A549 (cell line): Measurements from ENCODE around the gene RPL41. TPM values are rescaled to one million over a fixed set of nuclear protein-coding genes. Genes with fewer than 3 reads are reported as not detected.

ENCODE experiments used
- ATAC-seq, 2 experiments: fragments of 200-7000 bp in 1 of 2; fragments of >200 bp in 1 of 2; cut with Nextera tagmentation in 1 of 2; cut with Tn5 transposase in 1 of 2; 3 replicates each; pipeline versions ENCODE4 v1.8.0 to v1.9.1; 2018 to 2020; ENCODE audit warnings: mild to moderate bottlenecking in 1 of 2, moderate library complexity in 1 of 2
- CTCF ChIA-PET: fragments of 300-600 bp; sonication (Branson Sonifier 250); formaldehyde crosslinking; extraction: SDS; loops from one replicate; lab custom pipeline; 2021; ENCODE audit warnings: antibody characterized with exemption, inconsistent platforms; lab: Yijun Ruan, JAX
- POLR2A ChIA-PET: fragments of 350-600 bp; formaldehyde crosslinking; extraction: SDS; loops from one replicate; lab custom pipeline; 2021; ENCODE audit warnings: antibody characterized with exemption, inconsistent platforms; lab: Yijun Ruan, JAX
- DNase-seq, 2 experiments: peaks; one replicate each; pipeline versions ENCODE4 v3.0.0 to v3.0.0-alpha.2; 2011 to 2016; ENCODE audit warnings: low read depth in 1 of 2, low spot score in 1 of 2
- FAIRE-seq: peaks from 2 replicates; lab custom pipeline; 2011; peaks lifted over from hg19 to GRCh38; lab: Jason Lieb, UNC
- H3K27ac ChIP-seq, 2 experiments: fragments of >200 bp; sonication (Bioruptor Twin); formaldehyde crosslinking; 3 replicates each; pipeline ENCODE4 v1.5.1; 2016 to 2017
- H3K4me1 ChIP-seq: fragments of >200 bp; sonication (Bioruptor Twin); formaldehyde crosslinking; 3 replicates; pipeline ENCODE4 v1.6.1; 2016
- H3K4me2 ChIP-seq: fragments of >200 bp; sonication (Bioruptor Twin); formaldehyde crosslinking; 3 replicates; pipeline ENCODE4 v1.6.1; 2016
- H3K4me3 ChIP-seq: fragments of >200 bp; sonication (Bioruptor Twin); formaldehyde crosslinking; 3 replicates; pipeline ENCODE4 v1.5.1; 2016
- H3K9me3 ChIP-seq: fragments of >200 bp; sonication (Bioruptor Twin); formaldehyde crosslinking; 3 replicates; pipeline ENCODE4 v1.6.1; 2016
- BCL3 ChIP-seq: fragments of >200 bp; sonication (Bioruptor Twin); formaldehyde crosslinking; IDR thresholded peaks from 3 replicates; pipeline ENCODE4 v1.6.1; 2016
- CBX8 ChIP-seq: fragments of 200-600 bp; sonication (generic); IDR thresholded peaks from 2 replicates; pipeline ENCODE4 v1.6.1; 2016
- CEBPB ChIP-seq, 2 experiments: fragments of >200 bp in 1 of 2; sonication (Bioruptor Twin) in 1 of 2; formaldehyde crosslinking in 1 of 2; IDR thresholded peaks; 2 replicates each; pipeline ENCODE4 v1.6.1; 2012 to 2016
- CHD4 ChIP-seq: fragments of 200-600 bp; sonication (generic); IDR thresholded peaks from 2 replicates; pipeline ENCODE4 v1.6.1; 2016; ENCODE audit warnings: antibody characterized with exemption, mild to moderate bottlenecking, borderline replicate concordance
- HES2 ChIP-seq: fragments of >200 bp; sonication (Bioruptor Twin); formaldehyde crosslinking; IDR thresholded peaks from 2 replicates; pipeline ENCODE4 v1.6.1; 2016
- HOXA7 ChIP-seq: fragments of 250-450 bp; sonication (Bioruptor Pico); IDR thresholded peaks from 2 replicates; pipeline ENCODE4 v1.5.0; 2020; ENCODE audit warnings: mild to moderate bottlenecking, moderate library complexity
- JUN ChIP-seq, 2 experiments: fragments of >200 bp; sonication (Bioruptor Twin); formaldehyde crosslinking; IDR thresholded peaks; 2 replicates in 1 of 2; 3 replicates in 1 of 2; pipeline ENCODE4 v1.6.1; 2016 to 2017
- KDM5A ChIP-seq: fragments of 200-600 bp; sonication (generic); IDR thresholded peaks from 2 replicates; pipeline ENCODE4 v1.6.1; 2016; ENCODE audit warnings: antibody characterized with exemption, mild to moderate bottlenecking
- NPAS2 ChIP-seq: fragments of 250-450 bp; sonication (Bioruptor Pico); IDR thresholded peaks from 2 replicates; pipeline ENCODE4 v1.8.0; 2022; ENCODE audit warnings: mild to moderate bottlenecking, moderate library complexity, borderline replicate concordance
- NR3C1 ChIP-seq: fragments of >200 bp; sonication (Bioruptor Twin); formaldehyde crosslinking; IDR thresholded peaks from 3 replicates; pipeline ENCODE4 v1.6.1; 2017
- PBX3 ChIP-seq: IDR thresholded peaks from 2 replicates; pipeline ENCODE4 v1.6.1; 2012
- POLR2A ChIP-seq: IDR thresholded peaks from 2 replicates; pipeline ENCODE4 v1.6.1; 2012; ENCODE audit warnings: mild to moderate bottlenecking, low read length
- POLR2AphosphoS2 ChIP-seq: conservative IDR thresholded peaks from 2 replicates; pipeline ENCODE4 v1.6.1; 2012; ENCODE audit warnings: low read length, improper control_type of control experiment, inconsistent platforms
- TP53 ChIP-seq: fragments of 250-450 bp; sonication (Bioruptor Pico); IDR thresholded peaks from 2 replicates; pipeline ENCODE4 v1.5.0; 2021; ENCODE audit warnings: mild to moderate bottlenecking, moderate library complexity
- USF2 ChIP-seq: fragments of 450-650 bp; IDR thresholded peaks from 2 replicates; pipeline ENCODE4 v1.6.1; 2014; ENCODE audit warnings: antibody characterized with exemption
- ZC3H11A ChIP-seq: fragments of 450-650 bp; IDR thresholded peaks from 2 replicates; pipeline ENCODE4 v1.6.1; 2014; ENCODE audit warnings: antibody characterized with exemption, mild to moderate bottlenecking
- ZFP36 ChIP-seq: fragments of 450-650 bp; IDR thresholded peaks from 2 replicates; pipeline ENCODE4 v1.6.1; 2014; ENCODE audit warnings: borderline replicate concordance; ENCODE audit not compliant: partially characterized antibody
- WGBS: methylation state at CpG from one replicate; pipeline ENCODE4 v1.1.6; 2017; ENCODE audit errors: missing lambda C conversion rate; 5-methylcytosine and 5-hydroxymethylcytosine counted together
- polyA plus RNA-seq, 4 experiments: library from polyadenylated mRNA; depleted of rRNA in 3 of 4; stranded (reverse); fragments of >200 nt; fragmentation: RNase III in 1 of 4; extraction: RNeasy Plus Mini Kit Qiagen cat#74134 plus additional on column Dnase treatment in 1 of 4; gene quantifications; 2 replicates in 3 of 4; 3 replicates in 1 of 4; pipeline ENCODE4 v1.2.3, GENCODE V29; 2011 to 2017
- TF ChIP-seq, protein P1 (sequence below): fragments of 250-450 bp; sonication (Bioruptor Pico); IDR thresholded peaks from 2 replicates; pipeline ENCODE4 v1.5.0; 2020; ENCODE audit warnings: low read depth, mild to moderate bottlenecking, moderate library complexity
- TF ChIP-seq, protein P2 (sequence below): fragments of 200-600 bp; sonication (generic); IDR thresholded peaks from 2 replicates; pipeline ENCODE4 v1.6.1; 2016; ENCODE audit warnings: antibody characterized with exemption, mild to moderate bottlenecking, moderate library complexity

The RPL41 gene
- polyA plus RNA-seq, 2 of the 4 experiments (the other 2 are of a cell fraction): 8,804 to 9,351 TPM

- Histone ChIP-seq H3K9me3 (no peaks in the 10 kb centered on the region), H3K4me3 (peak overlapping the region; percentile 74), H3K4me2 (peak overlapping the region; percentile 94), H3K27ac (peak overlapping the region; percentile 90 to 97; a peak in 4 of 6 replicates), H3K4me1 (peaks cover 35% of the 10 kb centered on the region)
- no peak for ATAC-seq
- ChIA-PET CTCF (interaction anchor here (2.5 to 10.2 kb wide), 4 partner anchors 23 to 42 kb away, joined by 7 to 98 read pairs (median 56); partner anchors contain the start of genes ESYT1, SMARCC2 and ZC3H10), POLR2A (no interaction called here)
- DNase-seq: no peak
- TF ChIP-seq KDM5A: no peak
- TF ChIP-seq BCL3: 0 out of 3 replicates have a peak, but pooled peaks have one; percentile 15
- TF ChIP-seq NR3C1: no peak
- 0 out of 5 replicates have a peak, but pooled peaks of 1 of the 2 experiments have one; percentile 43 for TF ChIP-seq JUN (IDR thresholded peaks at IDR 0.05)
- peak; percentile 53; the same call in 1 of the 2 replicates for TF ChIP-seq HOXA7 (CRISPR knock-in tag)
- TF ChIP-seq, all 56 proteins: peak for 3
- 79% methylated on average over 7 of the region's 7 CpGs for WGBS
- FAIRE-seq: no peak
Measured at GRCh38 chr12:56160193-56160763, 43.8 kb downstream of the RPL41 start.

DNA sequence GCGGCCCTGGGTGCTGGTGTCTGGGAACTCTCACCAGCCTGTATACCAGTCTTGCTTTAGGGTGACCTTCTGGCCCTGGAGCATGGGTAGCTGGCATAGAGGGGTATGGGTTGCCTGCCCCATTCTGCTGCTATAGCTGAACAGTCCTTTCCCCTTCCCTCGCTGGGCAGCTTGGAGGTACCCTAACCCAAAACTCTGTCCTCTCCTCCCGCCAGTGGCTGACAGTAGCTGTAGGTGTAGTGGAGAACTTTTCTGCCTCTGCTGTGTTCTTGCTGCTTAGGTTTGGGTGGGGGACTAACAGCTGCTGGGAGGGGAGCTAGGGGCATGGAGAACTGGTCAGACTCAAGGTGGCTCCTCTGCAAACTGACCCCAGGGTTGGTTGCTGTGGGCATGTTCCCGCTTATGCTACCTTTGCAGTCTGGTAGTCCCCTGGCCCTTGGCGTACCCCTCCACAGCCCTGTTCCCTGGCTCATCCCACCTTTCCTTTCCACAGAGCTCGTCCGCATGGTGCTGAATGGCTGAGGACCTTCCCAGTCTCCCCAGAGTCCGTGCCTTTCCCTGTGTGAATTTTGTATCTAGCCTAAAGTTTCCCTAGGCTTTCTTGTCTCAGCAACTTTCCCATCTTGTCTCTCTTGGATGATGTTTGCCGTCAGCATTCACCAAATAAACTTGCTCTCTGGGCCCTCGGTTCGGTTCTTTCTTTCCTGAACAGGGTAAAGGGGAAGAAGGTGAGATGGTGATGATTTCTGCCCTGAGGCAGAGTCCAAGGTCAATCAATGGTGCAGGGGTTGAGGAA, 44.7 kb downstream of the RPL41 start:
- ChIA-PET POLR2A (interaction anchor here (0.8 to 1.2 kb wide), 2 partner anchors 9 to 33 kb away, joined by 3 to 4 read pairs; partner anchors contain the start of genes ESYT1 and MYL6B), CTCF (interaction anchor here (0.8 to 10.2 kb wide), 11 partner anchors 9 to 97 kb away, joined by 3 to 98 read pairs (median 3); partner anchors contain the start of genes ANKRD52, ESYT1, RNF41 and SMARCC2)
- Histone ChIP-seq H3K4me1 (peaks cover 35% of the 10 kb centered on the region), H3K27ac (peak overlapping the region in 1 of 2 experiments; percentile 97; a peak in 3 of 6 replicates), H3K4me2 (peak overlapping the region; percentile 94), H3K4me3 (peak overlapping the region; percentile 74; the same call in 2 of the 3 replicates), H3K9me3 (no peaks in the 10 kb centered on the region)
- no peak for ATAC-seq
- no peak for FAIRE-seq
- DNase-seq: no peak
- TF ChIP-seq PBX3: 0 out of 2 replicates have a peak, but pooled peaks have one; percentile 14
- TF ChIP-seq USF2: no peak
- peak; percentile 67; the same call in 1 of the 2 replicates for TF ChIP-seq POLR2AphosphoS2
- 88% methylated on average over 11 of the region's 11 CpGs for WGBS

- no peaks in the 10 kb centered on the region for H3K9me3 ChIP-seq
- H3K4me3 ChIP-seq: no peak overlapping the region
- ChIA-PET POLR2A (interaction anchor here (0.7 to 1.2 kb wide), 3 partner anchors 10 to 39 kb away, joined by 3 to 4 read pairs (median 4); partner anchors contain the start of genes ESYT1 and MYL6B), CTCF (interaction anchor here (0.6 to 10.2 kb wide), 14 partner anchors 10 to 1876 kb away, joined by 3 to 98 read pairs (median 4); partner anchors contain the start of genes ANKRD52, ESYT1, RNF41 and SMARCC2)
- H3K4me1 ChIP-seq: peaks cover 33% of the 10 kb centered on the region
- no peak overlapping the region for H3K27ac ChIP-seq
- no peak for ATAC-seq
- 93% methylated on average over 10 of the region's 10 CpGs for WGBS
- no peak for DNase-seq
- H3K4me2 ChIP-seq: peak overlapping the region; percentile 94; the same call in 1 of the 3 replicates
- no peak for FAIRE-seq
- TF ChIP-seq CHD4: no peak
- TF ChIP-seq TP53: no peak
- TF ChIP-seq HES2: no peak
- no peak for TF ChIP-seq POLR2A
- TF ChIP-seq CEBPB (IDR thresholded peaks at IDR 0.05): no peak
- TF ChIP-seq ZC3H11A: no peak
- no peak for TF ChIP-seq CBX8
- no peak for TF ChIP-seq NPAS2 (CRISPR knock-in tag)
- no peak for TF ChIP-seq ZFP36
- TF ChIP-seq BCL3: 0 out of 3 replicates have a peak, but pooled peaks have one; percentile 29
- no peak for TF ChIP-seq KDM5A
- TF ChIP-seq, protein P1, sequence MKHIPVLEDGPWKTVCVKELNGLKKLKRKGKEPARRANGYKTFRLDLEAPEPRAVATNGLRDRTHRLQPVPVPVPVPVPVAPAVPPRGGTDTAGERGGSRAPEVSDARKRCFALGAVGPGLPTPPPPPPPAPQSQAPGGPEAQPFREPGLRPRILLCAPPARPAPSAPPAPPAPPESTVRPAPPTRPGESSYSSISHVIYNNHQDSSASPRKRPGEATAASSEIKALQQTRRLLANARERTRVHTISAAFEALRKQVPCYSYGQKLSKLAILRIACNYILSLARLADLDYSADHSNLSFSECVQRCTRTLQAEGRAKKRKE (CRISPR knock-in tag): no peak
- TF ChIP-seq, protein P2, sequence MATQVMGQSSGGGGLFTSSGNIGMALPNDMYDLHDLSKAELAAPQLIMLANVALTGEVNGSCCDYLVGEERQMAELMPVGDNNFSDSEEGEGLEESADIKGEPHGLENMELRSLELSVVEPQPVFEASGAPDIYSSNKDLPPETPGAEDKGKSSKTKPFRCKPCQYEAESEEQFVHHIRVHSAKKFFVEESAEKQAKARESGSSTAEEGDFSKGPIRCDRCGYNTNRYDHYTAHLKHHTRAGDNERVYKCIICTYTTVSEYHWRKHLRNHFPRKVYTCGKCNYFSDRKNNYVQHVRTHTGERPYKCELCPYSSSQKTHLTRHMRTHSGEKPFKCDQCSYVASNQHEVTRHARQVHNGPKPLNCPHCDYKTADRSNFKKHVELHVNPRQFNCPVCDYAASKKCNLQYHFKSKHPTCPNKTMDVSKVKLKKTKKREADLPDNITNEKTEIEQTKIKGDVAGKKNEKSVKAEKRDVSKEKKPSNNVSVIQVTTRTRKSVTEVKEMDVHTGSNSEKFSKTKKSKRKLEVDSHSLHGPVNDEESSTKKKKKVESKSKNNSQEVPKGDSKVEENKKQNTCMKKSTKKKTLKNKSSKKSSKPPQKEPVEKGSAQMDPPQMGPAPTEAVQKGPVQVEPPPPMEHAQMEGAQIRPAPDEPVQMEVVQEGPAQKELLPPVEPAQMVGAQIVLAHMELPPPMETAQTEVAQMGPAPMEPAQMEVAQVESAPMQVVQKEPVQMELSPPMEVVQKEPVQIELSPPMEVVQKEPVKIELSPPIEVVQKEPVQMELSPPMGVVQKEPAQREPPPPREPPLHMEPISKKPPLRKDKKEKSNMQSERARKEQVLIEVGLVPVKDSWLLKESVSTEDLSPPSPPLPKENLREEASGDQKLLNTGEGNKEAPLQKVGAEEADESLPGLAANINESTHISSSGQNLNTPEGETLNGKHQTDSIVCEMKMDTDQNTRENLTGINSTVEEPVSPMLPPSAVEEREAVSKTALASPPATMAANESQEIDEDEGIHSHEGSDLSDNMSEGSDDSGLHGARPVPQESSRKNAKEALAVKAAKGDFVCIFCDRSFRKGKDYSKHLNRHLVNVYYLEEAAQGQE: no peak
Measured at GRCh38 chr12:56161690-56162351, 45.4 kb downstream of the RPL41 start.
